HG03039 (cell line): ENCODE data around the gene ECHDC1.
A peak's percentile ranks its signal among the peaks of the same experiment; 100 is the strongest.
"Not testable (repeated sequence)": the region's sequence is repeated elsewhere in the genome, so short reads cannot be mapped to it uniquely, and the experiment has no call there.

Experiments
- ATAC-seq: cut with Tn5 transposase; IDR thresholded peaks from one replicate; pipeline ENCODE4 v1.9.1; 2021; ENCODE audit warnings: mild to moderate bottlenecking, moderate library complexity; ENCODE audit not compliant: unreplicated experiment

The ECHDC1 gene, protein sequence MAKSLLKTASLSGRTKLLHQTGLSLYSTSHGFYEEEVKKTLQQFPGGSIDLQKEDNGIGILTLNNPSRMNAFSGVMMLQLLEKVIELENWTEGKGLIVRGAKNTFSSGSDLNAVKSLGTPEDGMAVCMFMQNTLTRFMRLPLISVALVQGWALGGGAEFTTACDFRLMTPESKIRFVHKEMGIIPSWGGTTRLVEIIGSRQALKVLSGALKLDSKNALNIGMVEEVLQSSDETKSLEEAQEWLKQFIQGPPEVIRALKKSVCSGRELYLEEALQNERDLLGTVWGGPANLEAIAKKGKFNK

DNA sequence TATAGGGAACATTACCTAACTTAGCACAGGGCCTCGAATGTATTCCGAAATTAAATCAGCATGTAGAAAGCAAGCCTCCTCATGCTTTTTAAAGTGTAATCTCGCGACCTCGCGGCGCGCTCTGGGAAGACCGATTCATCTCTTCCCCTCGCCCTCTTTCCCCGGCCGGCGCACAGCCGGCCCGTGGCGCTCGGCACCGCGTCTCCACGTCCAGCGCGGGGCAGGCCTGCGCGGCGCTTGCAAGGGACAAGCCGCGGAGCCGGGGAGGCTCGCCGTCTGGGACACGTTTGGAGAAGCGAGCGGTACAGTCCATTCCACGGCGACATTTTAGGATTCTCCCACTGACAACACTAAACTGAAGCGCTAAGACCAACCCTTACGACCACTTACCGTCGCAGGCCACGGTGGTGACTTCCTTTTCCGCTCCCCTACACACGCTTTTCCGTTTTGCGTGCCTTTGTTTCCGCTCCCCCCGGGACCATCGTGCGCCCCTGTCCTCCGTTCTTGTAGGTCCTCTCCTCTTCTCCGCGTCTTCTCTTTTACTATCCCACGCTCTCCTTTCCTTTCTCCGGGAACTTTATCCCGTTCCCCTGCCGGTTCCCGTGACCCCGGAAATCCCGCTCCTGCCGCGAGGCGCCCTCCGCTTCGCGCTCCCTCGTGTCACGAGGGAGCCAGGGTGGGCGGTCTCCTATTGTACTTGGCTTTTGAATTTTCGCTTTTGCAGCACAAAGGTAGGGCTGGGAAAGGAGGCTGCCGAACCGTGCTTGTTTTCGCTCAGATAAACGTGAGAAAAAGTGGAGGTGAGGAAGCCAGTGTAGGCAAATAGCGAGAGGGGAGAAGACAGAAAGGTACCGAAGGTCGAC lies at the start of gene ECHDC1:
ECHDC1 (minus strand) TSS at position 664 of the 863 bp plus-strand sequence. CDS start 12,581 bp downstream, outside the sequence.
- ATAC-seq, result peak; percentile 69

DNA sequence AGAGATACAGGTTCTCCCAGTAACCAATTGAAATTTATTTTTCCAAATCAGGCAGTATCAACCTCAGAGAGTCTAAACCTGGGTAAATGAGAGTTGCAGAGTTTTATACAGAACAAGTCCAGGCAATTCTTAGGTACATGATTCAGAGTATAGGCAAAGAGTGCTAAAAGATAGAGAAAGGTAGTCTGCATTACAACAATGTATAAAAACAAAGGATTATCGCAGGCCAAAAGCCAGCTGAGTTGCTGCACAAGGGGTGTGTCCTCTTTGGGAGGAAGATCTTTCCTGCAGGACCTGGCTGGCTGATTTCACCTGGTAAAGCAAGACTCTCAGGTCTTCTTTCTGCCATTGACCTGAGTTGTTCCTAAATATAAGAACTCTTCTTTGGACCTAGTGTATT lies 48.9 kb upstream of the ECHDC1 start:
- no peak for ATAC-seq

DNA sequence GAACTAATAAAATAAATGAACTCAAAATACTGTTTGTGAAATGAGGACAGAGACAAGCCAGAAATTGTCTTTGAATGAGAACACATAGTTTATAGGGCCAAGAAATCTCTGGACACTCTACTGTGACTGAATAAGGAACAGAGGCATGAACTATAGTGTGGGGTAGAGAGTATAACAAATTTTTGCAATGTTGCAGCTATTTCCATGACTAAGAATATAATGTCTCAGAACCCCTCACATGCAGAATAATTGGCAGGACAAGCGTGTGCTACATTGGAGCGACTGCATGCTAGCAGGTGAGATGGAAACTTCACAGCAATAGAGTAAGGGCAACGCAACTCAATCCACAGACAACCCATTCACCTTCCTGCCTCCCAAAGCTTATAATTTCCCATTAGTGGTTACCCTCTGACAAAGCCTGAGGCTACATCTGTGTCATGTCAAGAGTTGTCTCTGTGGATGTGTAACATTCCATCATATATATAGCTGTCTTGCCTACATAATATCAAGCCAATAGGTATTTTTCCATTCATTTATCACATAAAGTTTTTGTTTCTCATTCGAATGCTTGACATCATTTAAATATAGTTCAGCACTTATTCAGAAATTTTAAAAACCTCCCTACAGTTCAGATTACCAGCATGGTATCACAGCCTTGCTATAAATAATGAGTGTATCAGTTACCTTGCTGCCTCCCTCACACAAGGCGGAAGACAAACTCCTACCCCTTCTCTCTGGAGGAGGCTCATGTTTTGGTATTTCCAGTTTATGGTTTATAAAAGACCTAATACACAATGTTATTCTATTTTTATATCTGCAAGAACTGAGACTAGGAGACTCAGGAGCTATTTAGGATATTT lies 47.9 kb upstream of the ECHDC1 start:
- no peak for ATAC-seq

DNA sequence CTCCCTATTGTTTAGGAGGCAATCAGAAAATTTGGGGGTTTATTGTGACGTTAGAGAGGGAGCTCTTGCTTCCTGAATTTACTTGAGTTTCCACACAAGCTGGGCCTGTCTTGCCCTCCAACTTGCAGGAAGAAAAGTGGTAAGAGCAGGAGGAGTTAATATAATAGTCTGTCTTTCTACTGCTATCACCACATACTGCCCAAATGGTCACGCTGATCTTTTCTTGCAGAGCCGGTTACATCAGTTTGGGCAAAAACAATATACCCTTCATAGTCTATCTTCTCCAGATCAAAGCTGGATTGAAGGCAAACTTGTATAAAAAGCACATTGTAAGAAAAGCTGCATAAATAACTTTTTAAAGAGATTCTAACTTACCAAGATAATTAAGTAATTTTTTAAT lies 46.3 kb upstream of the ECHDC1 start:
- no peak for ATAC-seq

DNA sequence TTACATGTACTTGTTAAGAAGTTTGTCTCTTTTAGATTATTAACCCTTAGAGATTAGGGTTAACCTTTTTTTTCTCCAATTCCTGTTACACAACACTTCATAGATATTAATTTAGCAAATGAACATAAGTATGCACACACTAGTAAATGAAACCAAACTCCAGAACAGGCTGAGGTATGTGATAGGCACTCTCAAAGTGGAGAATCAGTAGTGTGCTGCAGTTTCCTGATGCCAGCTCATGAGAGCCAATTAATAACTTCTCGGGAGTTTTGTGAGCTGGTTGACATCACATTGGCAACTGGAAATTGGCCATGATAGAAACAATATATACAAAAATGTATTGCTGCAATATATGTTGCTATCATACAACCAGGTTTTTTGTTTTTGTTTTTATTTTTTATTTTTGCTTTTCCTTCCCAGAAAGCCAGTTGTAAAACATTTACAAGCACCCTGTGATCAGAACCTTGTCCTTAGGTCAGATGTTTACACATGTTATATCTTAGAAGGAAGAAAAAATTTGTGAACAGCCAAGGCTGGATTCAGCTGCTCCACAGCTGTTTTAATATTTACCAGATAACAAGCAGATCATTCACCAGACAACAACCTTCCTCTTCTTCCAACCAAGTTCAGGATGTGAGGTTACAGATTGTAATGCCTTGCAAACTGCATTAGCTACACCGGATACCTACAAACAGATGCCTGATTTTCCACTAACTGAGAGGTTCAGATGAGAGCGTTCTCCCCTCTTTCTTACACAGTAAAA lies 42.4 kb upstream of the ECHDC1 start:
- ATAC-seq, result no peak

DNA sequence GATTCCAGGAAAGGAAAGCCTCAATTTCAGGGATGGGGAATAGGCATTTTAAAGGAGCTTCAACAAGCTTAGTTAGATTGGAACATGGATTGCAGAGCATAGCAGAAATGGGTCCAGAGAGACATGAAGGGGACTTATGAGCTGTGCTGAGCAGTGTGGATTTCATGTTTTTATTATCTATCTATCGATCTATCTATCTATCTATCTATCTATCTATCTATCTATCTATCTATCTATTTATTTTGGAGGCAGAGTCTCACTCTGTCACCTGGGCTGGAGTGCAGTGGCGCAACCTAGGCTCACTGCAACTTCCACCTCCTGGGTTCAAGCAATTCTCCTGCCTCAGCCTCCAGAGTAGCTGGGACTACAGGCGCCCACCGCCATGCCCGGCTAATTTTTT lies 41.4 kb upstream of the ECHDC1 start:
- ATAC-seq, result not testable (repeated sequence)

DNA sequence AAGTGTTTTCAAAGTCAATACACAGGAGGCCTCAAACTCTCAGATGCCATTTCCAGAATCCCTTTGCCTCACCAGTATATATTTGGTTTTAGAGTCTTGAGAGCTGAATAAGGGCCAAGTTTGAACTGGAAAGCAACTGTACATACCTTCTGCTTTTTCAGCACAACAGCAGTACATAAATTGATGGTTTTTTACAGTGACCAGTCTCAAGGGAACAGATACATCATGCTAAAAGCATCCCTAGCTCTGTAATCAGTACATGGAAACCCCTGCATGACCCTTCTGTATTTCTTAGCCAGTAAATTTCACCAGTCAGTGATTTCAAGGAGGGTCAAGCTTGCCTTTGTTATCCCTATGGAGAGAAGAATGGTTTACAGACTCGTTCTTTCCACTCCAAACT lies 40.6 kb upstream of the ECHDC1 start:
- ATAC-seq, result no peak

DNA sequence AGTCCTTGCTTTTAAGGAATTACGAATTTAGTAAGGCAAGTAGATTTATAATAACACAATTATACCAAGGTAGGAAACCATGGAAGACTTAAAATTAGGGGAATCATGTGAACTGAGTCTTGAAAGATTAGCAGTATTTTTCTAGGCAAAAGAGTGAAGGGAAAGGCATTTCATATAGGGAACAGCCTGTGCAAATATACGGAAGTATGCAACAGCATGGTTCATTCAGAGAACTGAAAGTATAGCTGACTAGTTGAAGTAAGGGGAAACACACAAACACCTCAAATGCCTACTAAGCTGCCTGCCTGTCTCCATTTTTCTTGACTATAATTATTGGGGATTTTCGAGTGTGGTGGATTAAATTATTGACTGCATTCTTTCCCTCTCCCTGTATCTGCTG lies 39.0 kb upstream of the ECHDC1 start:
- no peak for ATAC-seq

DNA sequence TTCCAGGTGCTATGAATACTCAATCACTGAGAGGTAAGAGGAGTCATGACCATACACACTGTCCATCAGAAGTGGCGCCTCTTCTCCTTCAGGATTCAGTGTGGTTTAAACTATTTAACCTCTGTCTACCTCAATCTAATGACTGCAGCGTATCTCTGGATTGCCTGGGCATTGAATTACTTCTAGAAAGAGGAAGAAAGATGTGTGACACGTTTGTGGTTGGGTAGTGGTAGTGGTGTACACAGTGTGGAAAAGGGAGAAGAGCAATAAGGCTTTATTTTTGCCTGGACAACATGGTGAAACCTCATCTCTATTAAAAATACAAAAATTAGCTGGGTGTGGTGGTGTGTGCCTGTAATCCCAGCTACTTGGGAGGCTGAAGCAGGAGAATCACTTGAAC lies 38.0 kb upstream of the ECHDC1 start:
- no peak for ATAC-seq

DNA sequence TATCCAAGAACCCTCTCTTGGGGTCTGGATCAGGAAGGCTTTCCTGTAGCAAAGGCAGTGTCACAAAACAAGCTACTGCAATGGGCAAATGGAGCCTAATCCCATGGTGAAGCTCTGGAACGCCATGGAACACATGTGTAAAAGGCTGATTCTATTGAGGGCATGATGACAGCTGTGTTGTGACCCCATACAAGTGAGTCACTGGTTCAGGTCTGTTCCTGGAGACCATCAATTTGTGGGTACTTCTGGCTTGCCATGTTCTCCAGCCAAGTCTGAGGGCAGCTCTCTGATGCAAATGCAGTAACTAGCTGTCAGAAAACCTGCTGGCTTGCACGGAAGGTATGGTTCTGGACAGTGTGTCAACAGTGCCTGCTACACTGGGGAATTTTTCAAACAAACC lies 33.3 kb upstream of the ECHDC1 start:
- no peak for ATAC-seq

DNA sequence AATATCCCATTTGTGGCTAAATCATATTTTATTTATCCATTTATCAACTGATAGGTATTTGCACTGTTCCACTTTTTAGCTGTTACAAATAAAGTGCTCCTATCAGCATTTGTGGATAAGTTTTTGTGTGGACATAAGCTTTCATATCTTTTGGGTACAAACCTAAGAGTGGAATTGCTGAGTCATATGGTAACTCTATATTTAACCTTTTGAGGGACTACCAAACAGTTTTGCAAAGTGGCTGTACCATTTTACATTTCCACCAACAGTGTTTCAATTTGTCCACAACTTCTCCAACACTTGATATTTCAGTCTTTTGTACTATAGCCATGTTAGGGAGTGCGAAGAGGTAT lies 23.6 kb upstream of the ECHDC1 start:
- no peak for ATAC-seq

DNA sequence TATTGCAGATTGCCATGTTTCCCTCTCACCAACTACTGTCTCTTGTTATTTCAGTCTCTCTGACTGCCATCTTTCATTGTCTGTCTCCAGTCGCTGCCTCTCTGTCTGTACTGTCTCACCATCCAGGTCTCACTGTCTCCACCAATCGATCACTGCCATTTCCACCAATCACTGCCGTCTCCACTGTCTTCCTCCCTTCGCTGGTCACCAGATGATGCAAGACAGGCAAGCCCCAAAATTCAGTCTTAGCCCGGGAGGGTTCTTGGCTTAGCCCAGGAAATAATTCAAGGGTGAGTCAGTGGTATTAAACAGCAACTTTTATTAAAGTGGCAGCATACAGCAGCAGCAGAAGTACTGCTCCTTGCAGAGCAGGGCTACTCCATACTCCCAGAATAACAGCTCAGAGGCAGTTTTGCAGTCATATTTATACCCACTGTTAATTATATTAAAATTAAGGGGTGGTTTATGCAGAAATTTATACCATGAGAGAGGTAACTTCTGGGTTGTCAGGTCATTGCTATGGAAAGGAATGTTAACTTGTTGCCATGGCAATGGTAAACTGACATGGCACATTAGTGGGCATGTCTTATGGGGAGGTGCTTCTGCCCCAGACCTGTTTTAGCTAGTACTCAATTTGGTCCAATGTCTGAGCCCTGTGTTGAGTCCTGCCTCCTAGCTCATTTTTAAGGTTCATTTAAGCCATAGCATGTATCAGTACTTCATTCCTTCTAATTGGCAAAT lies 23.0 kb upstream of the ECHDC1 start:
- ATAC-seq, result no peak

DNA sequence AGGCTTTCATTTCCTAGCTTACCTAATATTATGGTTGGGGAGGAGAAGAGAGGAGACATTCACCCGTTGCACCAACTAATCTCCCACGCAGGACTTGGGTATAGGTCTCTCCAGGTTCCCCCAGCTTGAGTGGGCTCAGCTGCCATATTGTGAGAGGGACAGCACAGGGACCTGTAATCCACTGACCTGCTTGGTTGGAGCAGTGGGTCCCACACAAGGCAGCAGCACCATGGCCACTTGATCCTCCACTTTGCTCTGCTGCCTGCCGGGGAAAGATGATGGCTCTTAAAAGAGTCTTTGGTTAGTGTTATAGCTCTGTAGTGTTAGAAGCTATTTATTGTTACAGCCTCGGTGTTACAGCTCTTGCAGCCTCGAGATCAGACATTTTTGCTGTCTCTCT lies 22.5 kb upstream of the ECHDC1 start:
- ATAC-seq, result no peak

DNA sequence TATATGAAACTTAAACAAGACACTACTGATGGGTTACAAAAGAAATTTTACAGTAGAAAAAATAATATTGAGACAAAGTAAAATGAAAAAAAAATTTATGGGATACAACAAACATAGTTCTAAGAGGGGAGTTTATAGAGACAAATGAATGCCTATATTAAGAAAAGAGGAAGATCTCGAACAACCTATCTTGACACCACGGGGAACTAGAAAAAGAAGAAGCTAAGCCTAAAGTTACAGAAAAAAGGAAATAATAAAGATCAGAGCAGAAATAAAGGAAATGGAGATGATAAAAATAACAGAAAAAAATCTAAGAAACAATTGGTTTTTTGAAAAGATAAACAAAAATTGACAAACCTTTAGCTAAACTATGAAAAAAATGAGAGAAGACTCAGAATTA lies 9.1 kb upstream of the ECHDC1 start:
- no peak for ATAC-seq

DNA sequence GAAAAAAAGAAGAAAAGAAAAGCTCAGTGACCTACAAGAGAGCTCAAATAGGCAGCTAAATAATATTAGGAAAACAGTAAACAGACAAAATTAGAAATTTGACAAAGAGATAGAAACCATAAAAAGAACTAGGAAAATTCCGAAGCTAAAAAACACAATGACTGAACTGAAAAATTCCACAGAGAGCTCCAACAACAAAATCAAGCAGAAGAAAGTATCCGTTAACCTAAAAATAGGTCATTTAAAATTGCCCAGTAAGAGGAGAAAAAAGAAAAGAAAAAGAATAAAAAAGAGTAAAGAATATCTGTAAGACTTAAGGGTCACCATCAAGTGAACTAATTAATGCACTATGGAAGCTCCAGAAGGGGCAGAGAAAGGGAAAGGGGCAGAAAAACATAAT lies 6.6 kb upstream of the ECHDC1 start:
- no peak for ATAC-seq

DNA sequence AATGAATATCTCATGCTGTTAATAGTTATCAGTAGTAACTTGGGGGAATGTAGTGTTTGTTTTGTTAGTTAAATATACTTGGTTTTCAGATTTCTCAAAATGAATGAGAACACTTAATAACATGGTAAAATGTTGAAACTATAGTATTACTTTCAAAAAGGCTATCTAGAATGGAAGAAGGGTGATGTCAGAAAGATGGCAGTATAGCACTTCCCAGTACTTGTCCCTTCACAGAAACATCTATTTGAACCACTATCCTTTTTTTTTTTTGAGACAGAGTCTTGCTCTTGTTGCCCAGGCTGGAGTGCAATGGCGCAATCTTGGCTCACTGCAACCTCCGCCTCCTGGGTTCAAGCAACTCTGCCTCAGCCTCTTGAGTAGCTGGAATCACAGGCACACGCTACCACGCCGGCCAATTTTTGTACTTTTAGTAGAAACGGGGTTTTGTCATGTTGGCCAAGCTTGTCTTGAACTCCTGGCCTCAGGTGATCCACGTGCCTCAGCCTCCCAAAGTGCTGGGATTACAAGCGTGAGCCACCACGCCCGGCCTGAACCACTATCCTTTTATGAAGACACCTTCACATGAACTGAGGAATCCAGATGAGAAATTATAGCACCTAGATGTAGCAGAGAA lies 4.7 kb upstream of the ECHDC1 start:
- no peak for ATAC-seq

DNA sequence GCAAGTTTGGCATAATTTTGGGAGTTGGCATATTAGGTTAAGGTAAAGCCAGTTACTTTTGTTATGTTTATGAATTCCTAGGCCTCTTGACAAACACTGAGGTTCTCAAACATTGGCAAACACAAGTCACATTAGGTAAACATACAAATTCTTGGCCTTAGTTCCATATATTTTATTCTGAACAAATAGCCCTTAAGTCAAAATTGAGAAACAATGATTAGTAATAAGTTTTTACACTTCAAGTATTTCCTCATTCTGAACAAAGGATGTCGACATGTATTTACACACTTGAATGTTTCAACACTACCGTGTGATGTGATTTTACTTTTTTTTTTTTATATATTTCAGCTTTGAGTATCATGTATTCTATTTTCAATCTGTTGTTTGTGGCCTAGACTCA lies 3.8 kb upstream of the ECHDC1 start:
- no peak for ATAC-seq

DNA sequence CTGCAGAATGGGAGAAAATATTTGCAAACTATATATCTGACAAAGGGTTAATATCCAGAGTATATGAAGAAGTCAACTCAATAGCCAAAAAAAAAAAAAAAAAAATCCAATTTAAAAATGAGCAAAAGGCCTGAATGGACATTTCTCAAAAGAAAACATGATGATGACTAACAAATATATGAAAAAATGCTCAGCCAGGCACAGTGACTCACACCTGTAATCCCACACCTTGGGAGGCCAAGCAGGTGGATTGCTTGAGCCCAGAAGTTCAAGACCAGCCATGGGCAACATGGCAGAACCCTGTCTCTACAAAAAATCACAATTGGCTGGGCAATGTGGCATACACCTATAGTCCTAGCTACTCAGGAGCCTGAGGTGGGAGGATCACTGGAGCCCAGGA lies 2.1 kb upstream of the ECHDC1 start:
- ATAC-seq, result no peak

DNA sequence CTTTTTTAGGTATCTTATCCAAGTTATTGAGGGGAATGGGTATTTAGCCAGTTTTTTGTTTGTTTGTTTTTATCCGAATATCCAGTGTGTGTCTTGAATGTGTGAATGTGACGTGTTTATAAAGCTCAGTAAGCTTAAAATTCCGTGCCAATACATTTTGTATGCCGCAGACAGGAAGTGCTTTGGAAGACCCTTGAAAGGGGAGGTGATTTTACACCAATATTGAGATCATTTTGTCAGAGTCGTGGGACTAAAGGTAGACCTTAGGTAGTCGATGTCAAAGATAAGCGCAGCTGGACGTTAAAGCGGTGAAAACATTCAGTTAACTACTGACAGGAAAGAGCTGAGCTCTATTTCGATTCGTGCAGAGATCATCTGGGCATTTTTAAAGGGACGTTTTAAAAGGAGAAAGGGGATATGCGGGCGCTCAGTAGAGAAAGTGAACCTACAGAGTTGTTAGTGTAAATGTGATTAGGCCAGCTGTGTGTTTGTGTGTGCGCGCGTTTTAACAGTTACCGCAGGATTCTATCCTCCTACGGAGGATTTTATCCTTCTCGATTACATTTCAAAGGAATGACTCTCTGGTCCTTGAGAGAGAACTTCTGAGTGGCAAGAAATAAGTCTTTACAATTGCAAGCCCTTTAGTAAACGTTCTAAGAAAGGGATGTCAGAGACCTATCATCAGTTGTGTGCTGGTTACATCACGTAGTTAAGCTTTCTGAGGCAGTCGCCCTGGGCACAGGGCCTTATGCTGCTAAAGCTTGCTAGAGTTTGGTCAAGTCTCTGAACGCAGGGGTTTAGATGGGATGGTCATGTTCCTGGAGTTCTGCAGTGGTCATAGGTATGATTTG lies 625 bp upstream of the ECHDC1 start:
- ATAC-seq, result no peak
